K562 (cell line): ENCODE measurements around the gene GRXCR1. TPM values are rescaled to one million over a fixed set of nuclear protein-coding genes. Genes with fewer than 3 reads are reported as not detected.

ENCODE experiments used
- ATAC-seq: fragments of 200-7000 bp; cut with Tn5 transposase; 3 replicates; pipeline ENCODE4 v1.9.1; 2020; ENCODE audit warnings: moderate library complexity
- BruUV-seq: library from RNA; stranded (reverse); fragments of 400-500 nt; replicated peaks from 2 replicates; lab custom pipeline; 2021; lab: Mats Ljungman, UMichigan
- CTCF ChIA-PET: fragments of 300-600 bp; formaldehyde crosslinking; extraction: SDS; loops from one replicate; lab custom pipeline; 2021; ENCODE audit warnings: low intra/inter-chr PET ratio; lab: Yijun Ruan, JAX
- POLR2A ChIA-PET: fragments of 300-600, 350-650 bp; sonication (Branson Sonifier 250); formaldehyde crosslinking; extraction: SDS; loops from one replicate; lab custom pipeline; 2021; ENCODE audit warnings: antibody characterized with exemption, inconsistent platforms; lab: Yijun Ruan, JAX
- DNase-seq, 4 experiments: peaks; one replicate each; pipeline versions ENCODE4 v3.0.0 to v3.0.0-alpha.2; 2011 to 2018; ENCODE audit warnings: low spot score in 3 of 4, mixed read lengths in 3 of 4; ENCODE audit errors: extremely low read depth in 1 of 4
- FAIRE-seq: peaks from 2 replicates; lab custom pipeline; 2011; peaks lifted over from hg19 to GRCh38; lab: Jason Lieb, UNC
- H2AFZ ChIP-seq: 2 replicates; pipeline ENCODE4 v1.6.0; 2011; ENCODE audit warnings: low read depth, low read length, control low read depth, inconsistent platforms
- H3K27ac ChIP-seq: fragments of 200-600 bp; 3 replicates; pipeline ENCODE4 v1.8.0; 2011; ENCODE audit warnings: low read depth, mild to moderate bottlenecking, control low read depth, inconsistent platforms, low read length, moderate library complexity, mixed read lengths; ENCODE audit errors: extremely low read depth
- H3K27me3 ChIP-seq, 2 experiments: fragments of 300-600 bp in 1 of 2; 2 replicates in 1 of 2; 3 replicates in 1 of 2; pipeline versions ENCODE4 v1.6.0 to v1.8.0; 2011; ENCODE audit warnings: inconsistent platforms in 2 of 2, low read length in 2 of 2, mild to moderate bottlenecking in 1 of 2, mixed read lengths in 1 of 2, moderate library complexity in 1 of 2; ENCODE audit not compliant: control insufficient read depth in 2 of 2, insufficient read depth in 2 of 2
- H3K36me3 ChIP-seq: fragments of 300-600 bp; 3 replicates; pipeline ENCODE4 v1.8.0; 2011; ENCODE audit warnings: mild to moderate bottlenecking, low read length, inconsistent platforms; ENCODE audit not compliant: control insufficient read depth, insufficient read depth
- H3K4me1 ChIP-seq, 2 experiments: fragments of 200-600 bp in 1 of 2; replicated peaks in 1 of 2; 2 replicates in 1 of 2; 3 replicates in 1 of 2; pipeline versions ENCODE4 v1.5.1 to v1.8.0; 2011; ENCODE audit warnings: inconsistent platforms in 2 of 2, low read length in 2 of 2, mild to moderate bottlenecking in 1 of 2, mixed read lengths in 1 of 2, moderate library complexity in 1 of 2; ENCODE audit not compliant: control insufficient read depth in 2 of 2, insufficient read depth in 2 of 2
- H3K4me2 ChIP-seq: 2 replicates; pipeline ENCODE4 v1.6.1; 2011; ENCODE audit warnings: low read length, control low read depth, inconsistent platforms, mixed read lengths; ENCODE audit not compliant: insufficient read depth
- H3K4me3 ChIP-seq: fragments of 200-600 bp; sonication (generic), shearing (Covaris generic); 2 replicates; pipeline ENCODE4 v1.5.1; 2016; ENCODE audit warnings: control low read depth, inconsistent platforms
- H3K79me2 ChIP-seq: fragments of 200-600 bp; 3 replicates; pipeline ENCODE4 v1.8.0; 2011; ENCODE audit warnings: low read length, inconsistent platforms; ENCODE audit not compliant: control insufficient read depth, insufficient read depth
- H3K9ac ChIP-seq, 2 experiments: 2 replicates each; pipeline versions ENCODE4 v1.6.0 to v1.6.1; 2011; ENCODE audit warnings: low read depth in 2 of 2, low read length in 2 of 2, control low read depth in 1 of 2, inconsistent platforms in 1 of 2, mild to moderate bottlenecking in 1 of 2, mixed read lengths in 1 of 2; ENCODE audit not compliant: insufficient read depth in 1 of 2
- H3K9me1 ChIP-seq: one replicate; pipeline ENCODE4 v1.6.0; 2011; ENCODE audit warnings: inconsistent platforms, mild to moderate bottlenecking, low read length, moderate library complexity; ENCODE audit not compliant: control insufficient read depth, insufficient read depth
- H3K9me3 ChIP-seq: replicated peaks from 2 replicates; pipeline ENCODE4 v1.5.1; 2011; ENCODE audit warnings: low read depth, low read length, inconsistent platforms; ENCODE audit not compliant: control insufficient read depth, insufficient read depth
- H4K20me1 ChIP-seq: replicated peaks from 2 replicates; pipeline ENCODE4 v1.6.1; 2011; ENCODE audit warnings: low read length, inconsistent platforms, mixed read lengths; ENCODE audit not compliant: control insufficient read depth, insufficient read depth
- CREB3L1 ChIP-seq: fragments of 450-650 bp; IDR thresholded peaks from 2 replicates; pipeline ENCODE4 v1.6.1; 2014; ENCODE audit warnings: low read depth, mild to moderate bottlenecking, moderate library complexity, borderline replicate concordance
- FOXJ3 ChIP-seq: sonication (generic); formaldehyde crosslinking; IDR thresholded peaks from 2 replicates; pipeline ENCODE4 v1.4.0; 2020; ENCODE audit warnings: mild to moderate bottlenecking, missing genetic modification reagents
- MAX ChIP-seq: sonication (generic); formaldehyde crosslinking; IDR thresholded peaks from 2 replicates; pipeline ENCODE4 v1.9.0; 2022; ENCODE audit warnings: mild to moderate bottlenecking, missing genetic modification reagents
- MTA3 ChIP-seq: fragments of 450-650 bp; formaldehyde crosslinking; IDR thresholded peaks from 2 replicates; pipeline ENCODE4 v1.6.1; 2017; ENCODE audit warnings: mild to moderate bottlenecking, borderline replicate concordance
- NBN ChIP-seq: fragments of 450-650 bp; IDR thresholded peaks from 2 replicates; pipeline ENCODE4 v1.6.1; 2016; ENCODE audit warnings: low read depth, mild to moderate bottlenecking
- NEUROD1 ChIP-seq: fragments of 150-350 bp; IDR thresholded peaks from 2 replicates; pipeline ENCODE4 v1.6.1; 2014; ENCODE audit warnings: borderline replicate concordance, low read length, low read depth; ENCODE audit not compliant: partially characterized antibody
- POLR3A ChIP-seq: IDR thresholded peaks from 2 replicates; pipeline ENCODE4 v1.6.1; 2011; ENCODE audit warnings: borderline replicate concordance, mild to moderate bottlenecking, moderate library complexity; ENCODE audit not compliant: insufficient read length, insufficient read depth; ENCODE audit errors: extremely low read depth
- TCFL5 ChIP-seq: fragments of 250-450 bp; sonication (Bioruptor Pico); conservative IDR thresholded peaks from 2 replicates; pipeline ENCODE4 v1.6.1; 2021; ENCODE audit warnings: mild to moderate bottlenecking, moderate library complexity, matching md5 sums
- TOE1 ChIP-seq, 2 experiments: fragments of 450-650 bp in 1 of 2; sonication (generic) in 1 of 2; formaldehyde crosslinking in 1 of 2; IDR thresholded peaks; 2 replicates each; pipeline versions ENCODE4 v1.7.1 to v1.8.0; 2016 to 2022; ENCODE audit warnings: borderline replicate concordance in 2 of 2, mild to moderate bottlenecking in 2 of 2, antibody characterized with exemption in 1 of 2, inconsistent platforms in 1 of 2, low read depth in 1 of 2, missing genetic modification reagents in 1 of 2, moderate library complexity in 1 of 2
- ZNF24 ChIP-seq: fragments of 450-650 bp; IDR thresholded peaks from 2 replicates; pipeline ENCODE4 v1.6.1; 2016
- ZNF785 ChIP-seq: fragments of 250-450 bp; sonication (Bioruptor Pico); IDR thresholded peaks from 2 replicates; pipeline ENCODE4 v1.4.0; 2020; ENCODE audit warnings: mild to moderate bottlenecking
- WGBS: fragments of 100-300 bp; shearing (Covaris generic); methylation state at CpG from one replicate; pipeline ENCODE4 v1.1.6; 2016; ENCODE audit warnings: low coverage, mixed read lengths; ENCODE audit not compliant: insufficient coverage; ENCODE audit errors: missing lambda C conversion rate; 5-methylcytosine and 5-hydroxymethylcytosine counted together
- in situ Hi-C: fragments of 300-500 bp; cut with MboI; formaldehyde crosslinking; loops from 4 replicates; pipeline ENCODE4 v1.15.0; 2018; ENCODE audit warnings: inconsistent platforms, mixed read lengths
- intact Hi-C: fragments of 100-400 bp; cut with micrococcal nuclease; formaldehyde crosslinking; loops from 2 replicates; pipeline ENCODE4 v1.14.2; 2022
- polyA plus RNA-seq, 8 experiments: library from polyadenylated mRNA; depleted of rRNA in 4 of 8; stranded (reverse) in 5 of 8; unstranded in 3 of 8; fragments of >200 nt; fragmentation: Nextera tagmentation in 2 of 8; fragmentation: Illumina TruSeq in 1 of 8; extraction: Ambion mirVana in 2 of 8; extraction: Trizol in 1 of 8; gene quantifications; 2 replicates each; pipeline versions ENCODE4 v1.2.1 to v1.2.3, GENCODE V29; 2011 to 2014; ENCODE audit warnings: inconsistent platforms in 1 of 8, missing spikeins in 1 of 8
- total RNA-seq, 7 experiments: library from RNA; depleted of rRNA in 6 of 7; stranded (reverse); fragments of >200 nt in 6 of 7; fragmentation: Illumina TruSeq in 2 of 7; extraction: Trizol in 2 of 7; gene quantifications; 2 replicates each; pipeline versions ENCODE4 v1.2.1 to v1.2.3, GENCODE V29; 2011 to 2021; ENCODE audit warnings: low replicate concordance in 1 of 7

GRXCR1 gene
- total and polyA plus RNA-seq, 9 of the 15 experiments (the other 6 are each of a cell fraction or from before 2014, with no cell fraction given), result not detected

- no peak overlapping the region for H3K9ac ChIP-seq
- TF ChIP-seq FOXJ3, result no peak
- no peak for TF ChIP-seq TOE1 (IDR thresholded peaks at IDR 0.05; ENCODE audit: borderline replicate concordance)
- no peak for TF ChIP-seq TOE1 (CRISPR knock-in tag; IDR thresholded peaks at IDR 0.05; ENCODE audit: borderline replicate concordance, low read depth)
- no peak for TF ChIP-seq CREB3L1
- TF ChIP-seq POLR3A, result no peak
- TF ChIP-seq MAX, result no peak
- no peak for TF ChIP-seq NEUROD1
- no peak for TF ChIP-seq ZNF24
- TF ChIP-seq TCFL5 (CRISPR knock-in tag), result no peak
- TF ChIP-seq NBN, result no peak
- TF ChIP-seq MTA3, result no peak
- no peak for TF ChIP-seq ZNF785 (CRISPR knock-in tag)
- TF ChIP-seq, all 486 proteins: peak for 0
- H3K27ac ChIP-seq, result no peak overlapping the region
- H3K79me2 ChIP-seq, result no peaks in the 10 kb centered on the region
- intact Hi-C loops (no loop called here), in situ Hi-C loops (no loop called here)
- no peaks in the 10 kb centered on the region for H4K20me1 ChIP-seq
- no peaks in the 10 kb centered on the region for H3K9me1 ChIP-seq
- no peaks in the 10 kb centered on the region for H3K36me3 ChIP-seq
- no peak for ATAC-seq
- POLR2A ChIA-PET, result no interaction called here
- no peak for DNase-seq
- no peaks in the 10 kb centered on the region for H3K4me1 ChIP-seq
- H3K9me3 ChIP-seq, result no peaks in the 10 kb centered on the region
- no peaks in the 10 kb centered on the region for H3K27me3 ChIP-seq
- H2AFZ ChIP-seq, result no peak overlapping the region
- CTCF ChIA-PET, result no interaction called here
- no TSS peak for BruUV-seq
- no peak overlapping the region for H3K4me2 ChIP-seq
- no peak overlapping the region for H3K4me3 ChIP-seq
- no peak for FAIRE-seq
- WGBS, result 0% methylated on average over 2 of the region's 2 CpGs
Observed at GRCh38 chr4:42945874-42946273, 53.4 kb downstream of the GRXCR1 start.
